ENCODE results near the gene LRRC66. TPM values are rescaled to one million over a fixed set of nuclear protein-coding genes. Genes with fewer than 3 reads are reported as not detected.

The LRRC66 gene
- 0.07 and 0.59 TPM in 2 replicates for total RNA-seq (2014; rRNA removed; shearing (Covaris generic); ENCODE audit: low replicate concordance)

- DNase-seq, result peak; percentile 34
- no peak within 1 kb of the TSS for H3K4me3 ChIP-seq
- peaks cover 33% of the 10 kb centered on the region for H3K36me3 ChIP-seq
- H3K27me3 ChIP-seq, result no peaks in the 10 kb centered on the region
- H3K9me3 ChIP-seq, result no peaks in the 10 kb centered on the region
Measured at GRCh38 chr4:52019936-52020657, at the start of gene LRRC66. Gene LRRC66 (minus strand): TSS chr4:52020363. CDS start chr4:52017613, 2,750 bp downstream.

- no peak for DNase-seq
- Histone ChIP-seq H3K27me3 (peaks cover 68% of the 10 kb centered on the region), H3K9me3 (peaks cover 3% of the 10 kb centered on the region; the same call in 1 of the 2 replicates), H3K4me3 (no peak overlapping the region), H3K36me3 (no peaks in the 10 kb centered on the region)
Measured at GRCh38 chr4:52069571-52069970, 49.4 kb upstream of the LRRC66 start.

- no peaks in the 10 kb centered on the region for H3K9me3 ChIP-seq
- no peak for DNase-seq
- H3K27me3 ChIP-seq, result peaks cover 23% of the 10 kb centered on the region
- H3K4me3 ChIP-seq, result no peak overlapping the region
- H3K36me3 ChIP-seq, result no peaks in the 10 kb centered on the region
Measured at GRCh38 chr4:52059372-52059771, 39.2 kb upstream of the LRRC66 start.

GRCh38 chr4:52058275-52058674, 38.1 kb upstream of the LRRC66 start:
- peaks cover 20% of the 10 kb centered on the region for H3K27me3 ChIP-seq

GRCh38 chr4:52057196-52057595, 37.0 kb upstream of the LRRC66 start:
- Histone ChIP-seq H3K27me3 (peaks cover 22% of the 10 kb centered on the region), H3K4me3 (no peak overlapping the region), H3K36me3 (no peaks in the 10 kb centered on the region), H3K9me3 (no peaks in the 10 kb centered on the region)
- no peak for DNase-seq

More at GRCh38 chr4:52058275-52058674, 38.1 kb upstream of the LRRC66 start:
- Histone ChIP-seq H3K4me3 (no peak overlapping the region), H3K36me3 (no peaks in the 10 kb centered on the region), H3K9me3 (no peaks in the 10 kb centered on the region)
- DNase-seq, result no peak

GRCh38 chr4:52054254-52054653, 34.1 kb upstream of the LRRC66 start:
- H3K27me3 ChIP-seq, result peaks cover 42% of the 10 kb centered on the region
- H3K9me3 ChIP-seq, result peaks cover 5% of the 10 kb centered on the region; the same call in 1 of the 2 replicates
- H3K4me3 ChIP-seq, result no peak overlapping the region
- H3K36me3 ChIP-seq, result no peaks in the 10 kb centered on the region
- no peak for DNase-seq

GRCh38 chr4:52052475-52052780, 32.3 kb upstream of the LRRC66 start:
- Histone ChIP-seq H3K4me3 (no peak overlapping the region), H3K36me3 (no peaks in the 10 kb centered on the region), H3K9me3 (peaks cover 5% of the 10 kb centered on the region; the same call in 1 of the 2 replicates), H3K27me3 (peaks cover 45% of the 10 kb centered on the region)
- DNase-seq, result no peak

GRCh38 chr4:52051615-52052474, 31.7 kb upstream of the LRRC66 start:
- H3K27me3 ChIP-seq, result peaks cover 49% of the 10 kb centered on the region
- H3K36me3 ChIP-seq, result no peaks in the 10 kb centered on the region
- peak overlapping the region; percentile 30 for H3K4me3 ChIP-seq
- H3K9me3 ChIP-seq, result peaks cover 5% of the 10 kb centered on the region; the same call in 1 of the 2 replicates
- DNase-seq, result peak; percentile 14

GRCh38 chr4:52051213-52051614, 31.1 kb upstream of the LRRC66 start, which contains the start of gene SPATA18:
Gene SPATA18 (plus strand): TSS chr4:52051304. CDS start chr4:52051705, 401 bp downstream.
- Histone ChIP-seq H3K36me3 (no peaks in the 10 kb centered on the region), H3K9me3 (peaks cover 5% of the 10 kb centered on the region; the same call in 1 of the 2 replicates), H3K27me3 (peaks cover 53% of the 10 kb centered on the region), H3K4me3 (peak within 1 kb of the TSS; percentile 30)
- DNase-seq, result peak; percentile 55

GRCh38 chr4:52049266-52049665, 29.1 kb upstream of the LRRC66 start:
- peaks cover 53% of the 10 kb centered on the region for H3K27me3 ChIP-seq
- no peaks in the 10 kb centered on the region for H3K36me3 ChIP-seq
- H3K9me3 ChIP-seq, result peaks cover 5% of the 10 kb centered on the region; the same call in 1 of the 2 replicates
- no peak overlapping the region for H3K4me3 ChIP-seq
- DNase-seq, result no peak

- peaks cover 33% of the 10 kb centered on the region for H3K27me3 ChIP-seq
- DNase-seq, result no peak
- no peaks in the 10 kb centered on the region for H3K9me3 ChIP-seq
- H3K4me3 ChIP-seq, result no peak overlapping the region
- no peaks in the 10 kb centered on the region for H3K36me3 ChIP-seq
Measured at GRCh38 chr4:52045028-52045427, 24.9 kb upstream of the LRRC66 start.

GRCh38 chr4:52038103-52038912, 18.1 kb upstream of the LRRC66 start, which contains the start of gene SGCB:
Gene SGCB (minus strand): TSS chr4:52038299. CDS start chr4:52038259, 40 bp downstream.
- Histone ChIP-seq H3K36me3 (peaks cover 21% of the 10 kb centered on the region), H3K4me3 (peak within 1 kb of the TSS; percentile 87), H3K9me3 (no peaks in the 10 kb centered on the region), H3K27me3 (peaks cover 20% of the 10 kb centered on the region)
- peak; percentile 94 for DNase-seq

- Histone ChIP-seq H3K9me3 (no peaks in the 10 kb centered on the region), H3K36me3 (peaks cover 27% of the 10 kb centered on the region), H3K4me3 (peak overlapping the region; percentile 87), H3K27me3 (peaks cover 16% of the 10 kb centered on the region)
- DNase-seq, result peak; percentile 80
Measured at GRCh38 chr4:52037689-52038102, 17.5 kb upstream of the LRRC66 start.

GRCh38 chr4:52036886-52037530, 16.8 kb upstream of the LRRC66 start:
- no peak for DNase-seq
- Histone ChIP-seq H3K36me3 (peaks cover 34% of the 10 kb centered on the region), H3K9me3 (no peaks in the 10 kb centered on the region)

GRCh38 chr4:52035190-52035589, 15.0 kb upstream of the LRRC66 start:
- no peaks in the 10 kb centered on the region for H3K9me3 ChIP-seq
- DNase-seq, result no peak
- peaks cover 5% of the 10 kb centered on the region; the same call in 1 of the 2 replicates for H3K27me3 ChIP-seq
- H3K36me3 ChIP-seq, result peaks cover 49% of the 10 kb centered on the region
- H3K4me3 ChIP-seq, result no peak overlapping the region

More at GRCh38 chr4:52036886-52037530, 16.8 kb upstream of the LRRC66 start:
- H3K27me3 ChIP-seq, result peaks cover 10% of the 10 kb centered on the region
- peak overlapping the region; percentile 87 for H3K4me3 ChIP-seq

- Histone ChIP-seq H3K36me3 (peaks cover 74% of the 10 kb centered on the region), H3K27me3 (no peaks in the 10 kb centered on the region), H3K4me3 (no peak overlapping the region), H3K9me3 (no peaks in the 10 kb centered on the region)
- DNase-seq, result no peak
Measured at GRCh38 chr4:52032005-52032404, 11.8 kb upstream of the LRRC66 start.
